Stimulated activated CD8-positive, alpha-beta memory T cell treated with anti-CD3 and anti-CD28 coated beads, Interleukin-15, amount 100 ng/mL, for 4 hours (primary cell): ENCODE results near the gene FKRP.

ENCODE experiments used
- DNase-seq, 2 donors: peaks; one replicate each; pipeline ENCODE4 v3.0.0-alpha.2; 2020; ENCODE audit warnings: low read depth in 2 of 2

Gene FKRP

DNA sequence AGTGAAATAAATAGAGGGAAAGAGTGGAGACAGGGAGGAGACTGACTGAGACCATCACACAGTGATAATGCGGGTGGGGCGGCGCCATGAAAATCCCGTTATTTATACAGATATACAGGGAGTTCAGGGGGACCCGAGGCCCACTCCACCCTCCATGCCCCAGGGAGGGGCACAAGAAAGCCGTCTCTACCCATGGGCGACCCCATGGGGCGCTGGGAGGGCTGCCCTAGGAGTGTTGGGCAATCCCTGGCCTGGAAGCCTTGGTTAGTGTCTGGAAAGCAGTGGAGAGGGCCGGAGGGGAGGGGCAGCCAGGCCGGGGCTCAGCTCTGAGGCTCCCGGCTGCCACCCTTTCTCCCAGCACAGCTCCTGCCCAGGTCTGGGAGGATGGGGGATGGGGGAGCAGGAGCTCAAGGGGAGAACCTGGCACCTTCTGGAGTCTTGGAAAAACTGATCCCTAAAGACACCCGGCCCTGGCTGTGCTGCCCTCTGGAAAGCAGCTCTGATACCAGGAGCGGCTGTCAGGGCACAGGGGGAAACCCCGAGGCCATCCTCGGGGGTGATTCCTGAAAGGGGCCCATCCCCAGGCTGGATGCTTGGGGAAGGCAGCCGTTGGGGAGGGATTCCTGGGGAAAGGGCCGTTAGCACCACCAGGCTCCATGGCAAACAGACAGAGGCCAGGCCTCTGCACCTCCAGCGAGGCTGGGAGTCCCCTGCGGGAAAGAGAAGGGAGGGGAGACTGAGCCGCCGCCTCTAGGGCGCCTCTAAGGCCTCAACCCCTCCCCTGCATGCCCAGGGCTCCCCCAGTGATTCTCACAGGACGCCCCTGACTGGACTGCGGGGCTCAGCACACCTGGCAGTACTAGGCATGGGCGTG lies 26.0 kb upstream of the FKRP start:
- DNase-seq, result no peak

- no peak for DNase-seq
Observed at GRCh38 chr19:46720503-46721239, 25.2 kb upstream of the FKRP start.

GRCh38 chr19:46721269-46722003 lies 24.4 kb upstream of the FKRP start:
- DNase-seq, result no peak

DNA sequence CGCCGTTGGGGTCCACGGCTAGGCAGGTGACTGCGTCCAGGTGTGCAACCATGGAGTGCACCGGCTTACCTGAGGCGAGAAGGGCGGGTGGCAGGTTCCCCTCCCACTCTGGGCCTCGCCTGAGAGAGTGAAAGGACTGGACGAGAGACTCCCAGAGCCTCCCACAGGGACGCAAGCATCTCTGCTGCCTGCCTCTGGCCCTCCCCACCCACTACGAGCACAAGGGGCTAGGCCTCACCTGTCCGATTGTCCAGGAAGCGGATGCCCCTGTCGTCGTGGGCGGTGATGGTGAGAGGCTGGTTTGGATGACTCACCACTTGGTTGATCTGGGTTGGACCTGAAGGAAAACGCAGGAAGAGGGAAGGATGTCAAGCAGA lies 23.9 kb upstream of the FKRP start:
- no peak for DNase-seq

DNA sequence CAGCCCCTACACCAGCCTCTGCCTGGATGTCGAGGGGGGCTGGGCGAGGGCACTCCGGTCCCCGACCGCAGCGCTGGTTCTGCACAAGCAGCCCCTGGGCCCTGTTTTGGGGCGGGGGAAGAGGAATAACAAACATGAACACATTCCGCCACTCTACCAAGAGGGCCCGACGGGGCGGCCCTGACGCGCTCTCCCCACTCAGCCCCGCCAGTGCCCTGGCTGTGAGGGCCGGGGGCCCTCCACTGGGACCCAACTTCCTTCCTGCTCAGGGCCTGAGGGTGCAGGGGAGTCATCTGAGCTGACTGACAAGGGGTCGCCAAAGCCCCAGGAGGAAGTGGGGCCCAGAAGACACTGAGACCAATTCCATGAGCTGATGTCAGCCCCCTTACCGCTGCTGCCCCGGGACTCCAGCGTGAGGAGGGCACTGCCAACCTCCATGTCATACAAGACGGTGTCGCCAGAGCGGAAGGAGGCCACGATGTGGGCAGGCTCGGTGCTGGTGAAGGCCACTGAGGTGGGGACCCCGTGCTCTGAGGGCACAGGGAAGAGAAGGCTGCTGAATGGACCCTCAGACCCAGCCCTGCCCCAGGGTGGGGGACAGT lies 23.3 kb upstream of the FKRP start:
- no peak for DNase-seq

- no peak for DNase-seq
Observed at GRCh38 chr19:46723023-46723461, 22.8 kb upstream of the FKRP start.

- no peak for DNase-seq
Observed at GRCh38 chr19:46723471-46723870, 22.4 kb upstream of the FKRP start.

GRCh38 chr19:46724468-46724867 lies 21.4 kb upstream of the FKRP start:
- DNase-seq, result no peak

GRCh38 chr19:46725036-46725820 lies 20.6 kb upstream of the FKRP start:
- DNase-seq, result no peak

- DNase-seq, result no peak
Observed at GRCh38 chr19:46725859-46726393, 19.9 kb upstream of the FKRP start.

GRCh38 chr19:46726551-46726950 lies 19.3 kb upstream of the FKRP start:
- no peak for DNase-seq

DNA sequence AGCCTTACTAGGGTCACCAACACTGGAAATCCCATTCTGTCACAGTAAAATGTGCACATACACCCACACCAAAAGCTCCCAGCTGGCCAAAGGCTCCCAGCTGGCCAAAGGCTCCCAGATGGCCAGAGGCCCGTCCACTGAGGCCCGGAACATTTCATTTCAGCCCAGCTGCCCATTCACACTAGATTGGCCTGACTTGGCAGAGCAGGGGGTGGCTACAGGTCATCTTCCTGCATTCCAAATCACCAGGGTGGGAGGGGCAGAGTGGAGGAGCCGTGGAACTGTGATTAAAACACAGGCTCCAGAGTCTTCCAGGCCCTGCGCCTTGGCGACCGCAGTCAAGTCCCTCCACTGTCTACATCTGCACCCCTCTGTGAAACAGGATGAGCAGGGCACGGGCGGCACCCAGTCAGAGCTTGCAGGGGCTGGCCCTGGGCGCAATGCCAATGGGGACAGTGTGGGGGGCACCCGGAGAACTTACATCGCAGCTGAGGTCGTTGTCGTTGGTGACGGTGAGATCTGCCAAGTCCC lies 18.8 kb upstream of the FKRP start:
- DNase-seq, result no peak

DNA sequence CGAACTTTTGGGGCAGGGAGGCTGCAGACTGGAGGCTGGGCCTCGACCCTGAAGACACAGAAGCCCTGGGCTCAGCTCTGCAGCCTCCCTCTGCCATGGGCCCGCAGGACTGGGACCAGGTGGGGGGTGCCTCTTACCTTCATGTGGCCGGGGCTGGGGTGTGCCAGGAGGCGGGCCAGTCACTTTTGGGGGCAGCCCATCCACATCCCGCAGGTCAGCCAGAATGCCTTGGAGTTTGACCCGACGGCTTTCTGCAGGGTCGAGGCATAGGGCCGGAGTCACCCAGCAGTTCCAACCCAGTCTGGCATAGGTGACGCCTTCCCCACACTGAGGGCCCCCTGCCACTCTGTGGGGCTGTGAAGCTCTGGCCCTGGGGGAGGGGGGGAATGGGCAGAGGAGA lies 18.1 kb upstream of the FKRP start:
- DNase-seq, result no peak

- no peak for DNase-seq
Observed at GRCh38 chr19:46728208-46728607, 17.6 kb upstream of the FKRP start.

DNA sequence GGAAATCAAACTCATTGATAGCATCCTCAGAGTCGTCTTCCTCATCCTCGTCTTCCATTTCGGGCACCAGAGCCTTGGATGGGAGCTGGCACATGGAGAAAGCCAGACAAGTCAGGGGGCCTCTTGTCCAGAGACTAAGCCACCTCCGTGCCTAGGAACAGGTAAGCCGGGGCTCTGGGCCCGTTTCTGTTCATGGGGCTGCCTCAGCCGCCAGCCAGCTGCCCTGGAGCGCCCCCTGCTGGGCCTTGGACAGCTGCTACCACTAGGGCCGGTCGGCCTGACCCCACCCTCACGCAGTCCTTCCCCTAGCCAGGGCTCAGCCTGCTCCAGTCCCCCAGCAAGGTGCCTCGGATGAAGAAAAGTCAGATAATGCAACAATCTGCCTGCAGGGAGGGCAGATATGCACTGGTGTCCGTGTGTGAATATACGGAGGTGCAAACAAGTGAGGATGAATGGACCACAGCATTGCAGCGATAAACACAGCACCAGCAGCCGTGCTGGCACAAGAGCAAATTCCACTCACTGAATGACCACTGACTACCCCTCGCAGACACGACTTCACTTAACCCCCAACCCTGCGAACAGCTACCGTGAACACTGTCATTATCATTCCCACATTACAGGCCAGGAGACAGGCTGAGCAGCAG lies 17.0 kb upstream of the FKRP start:
- DNase-seq, result peak; percentile 53 to 59

DNA sequence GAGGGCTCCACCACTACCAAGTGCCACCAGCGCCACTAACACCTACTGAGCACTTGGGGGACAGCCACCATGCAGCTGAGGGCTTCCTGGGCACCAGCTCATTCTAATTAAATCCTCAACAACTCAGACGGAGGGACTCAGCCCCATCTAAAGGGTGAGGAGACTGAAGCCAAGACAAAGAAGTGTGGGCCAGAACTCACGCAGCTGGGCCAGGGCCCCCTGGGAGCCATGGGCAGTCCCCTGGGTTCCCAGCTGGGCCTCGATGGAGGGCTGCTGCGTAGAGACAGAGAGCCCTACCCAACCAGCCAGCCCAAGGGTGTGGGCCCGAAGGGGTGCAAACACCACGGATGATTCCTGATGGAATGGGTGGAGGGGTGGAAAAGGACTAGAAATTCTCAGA lies 16.2 kb upstream of the FKRP start:
- DNase-seq, result no peak

GRCh38 chr19:46730187-46730586 lies 15.7 kb upstream of the FKRP start:
- DNase-seq, result no peak

- DNase-seq, result no peak
Observed at GRCh38 chr19:46730595-46730994, 15.3 kb upstream of the FKRP start.

- no peak for DNase-seq
Observed at GRCh38 chr19:46731007-46731501, 14.8 kb upstream of the FKRP start.

DNA sequence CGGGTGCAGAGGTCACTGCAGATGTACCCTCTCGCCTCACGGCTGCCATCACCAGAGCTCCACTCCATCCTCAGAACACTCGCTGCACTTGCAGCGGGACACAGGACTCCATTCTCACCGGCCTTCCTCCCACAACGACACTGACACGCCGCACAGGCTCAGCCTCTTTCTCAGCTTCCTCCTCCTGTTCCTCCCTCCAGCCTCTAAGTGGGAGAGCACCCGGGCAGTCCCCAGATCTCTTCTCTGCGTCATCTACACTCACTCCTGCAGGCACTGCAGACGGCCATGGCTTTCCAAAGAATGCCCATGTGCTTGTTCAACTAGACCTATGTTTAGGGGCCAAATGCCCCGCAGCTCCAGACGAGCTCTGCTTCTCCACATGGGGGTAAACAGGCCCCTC lies 14.3 kb upstream of the FKRP start:
- no peak for DNase-seq
